Lung microvascular endothelial cell (primary cell): ENCODE data around the gene CACNB4. TPM values are rescaled to one million over a fixed set of nuclear protein-coding genes. Genes with fewer than 3 reads are reported as not detected.
A peak's percentile ranks its signal among the peaks of the same experiment; 100 is the strongest.
"Not testable (repeated sequence)": the region's sequence is repeated elsewhere in the genome, so short reads cannot be mapped to it uniquely, and the experiment has no call there.

Experiments used
- DNase-seq, 2 donors: peaks; one replicate each; pipeline versions ENCODE4 v3.0.0 to v3.0.0-alpha.2; 2010; ENCODE audit warnings: low read depth in 2 of 2
- total RNA-seq: library from RNA; depleted of rRNA; stranded (reverse); fragments of >200 nt; gene quantifications from 2 replicates; pipeline ENCODE4 v1.2.1, GENCODE V29; 2014

The CACNB4 gene
- total RNA-seq: under 0.01 and 0.22 TPM in 2 replicates

- no peak for DNase-seq
Measured at GRCh38 chr2:152098496-152099366, at the start of gene CACNB4. TSS of gene CACNB4 (minus strand) at chr2:152099044.

- DNase-seq: peak in 1 of 2 donors; percentile 34
Measured at GRCh38 chr2:152134488-152135280, 35.8 kb upstream of the CACNB4 start.

GRCh38 chr2:152132306-152132705 is 33.5 kb upstream of the CACNB4 start:
- no peak for DNase-seq

DNA sequence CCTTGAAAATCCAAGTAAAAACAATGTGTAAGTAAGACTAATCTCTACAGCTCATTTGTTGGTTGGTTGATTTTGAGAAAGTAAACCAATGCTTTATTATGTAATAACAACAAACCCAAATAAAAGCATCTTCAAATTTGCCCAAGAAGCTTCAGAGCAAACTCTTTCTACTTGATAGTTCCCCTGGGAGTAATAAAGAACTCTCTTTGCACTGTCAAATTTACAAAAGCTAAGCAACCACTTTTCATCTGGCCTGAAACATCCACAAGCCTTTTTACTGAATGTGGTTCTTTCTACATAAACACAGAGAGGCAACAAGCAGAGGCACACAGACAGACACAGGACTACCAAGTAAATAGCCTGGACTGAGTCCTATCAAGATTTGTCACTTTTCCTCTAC is 28.8 kb upstream of the CACNB4 start:
- DNase-seq: no peak

- DNase-seq: no peak
Measured at GRCh38 chr2:152126664-152127063, 27.8 kb upstream of the CACNB4 start.

DNA sequence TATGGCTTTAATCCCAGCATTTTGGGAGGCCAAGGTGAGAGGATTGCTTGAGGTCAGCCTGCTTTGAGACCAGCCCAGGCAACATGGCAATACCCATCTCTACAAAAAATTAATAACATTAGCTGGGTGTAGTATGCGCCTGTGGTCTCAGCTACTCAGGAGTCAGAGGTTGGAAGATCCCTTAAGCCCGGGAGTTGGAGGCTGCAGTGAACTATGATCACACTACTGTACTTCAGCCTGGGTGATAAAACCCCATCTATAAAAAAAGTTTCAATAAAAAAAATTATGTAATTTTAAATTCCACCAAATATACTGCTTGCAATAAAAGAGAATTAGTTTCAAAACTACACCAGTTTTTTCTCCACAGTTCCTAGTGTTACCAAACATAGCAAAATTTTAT is 23.3 kb upstream of the CACNB4 start:
- DNase-seq: no peak

DNA sequence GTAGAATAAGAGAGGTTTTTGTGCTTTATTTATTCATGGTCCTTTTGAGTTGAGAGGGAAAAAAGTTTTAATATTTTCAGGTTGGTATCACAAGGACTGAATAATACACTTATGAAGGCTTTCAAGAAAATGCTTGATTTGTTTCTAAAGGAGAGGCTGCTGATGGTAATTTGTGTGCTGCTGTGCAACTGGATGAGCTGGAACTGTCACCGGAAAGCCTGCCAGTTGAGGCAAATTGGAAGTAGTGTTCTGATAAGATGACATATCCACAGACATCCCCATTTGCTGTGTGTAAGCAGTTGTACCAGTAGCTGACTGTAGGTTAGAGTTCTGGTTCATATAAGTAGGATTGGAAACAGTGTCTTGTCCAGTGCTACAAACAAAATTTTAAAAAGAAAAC is 21.6 kb upstream of the CACNB4 start:
- DNase-seq: no peak

- DNase-seq: no peak
Measured at GRCh38 chr2:152115952-152116351, 17.1 kb upstream of the CACNB4 start.

DNA sequence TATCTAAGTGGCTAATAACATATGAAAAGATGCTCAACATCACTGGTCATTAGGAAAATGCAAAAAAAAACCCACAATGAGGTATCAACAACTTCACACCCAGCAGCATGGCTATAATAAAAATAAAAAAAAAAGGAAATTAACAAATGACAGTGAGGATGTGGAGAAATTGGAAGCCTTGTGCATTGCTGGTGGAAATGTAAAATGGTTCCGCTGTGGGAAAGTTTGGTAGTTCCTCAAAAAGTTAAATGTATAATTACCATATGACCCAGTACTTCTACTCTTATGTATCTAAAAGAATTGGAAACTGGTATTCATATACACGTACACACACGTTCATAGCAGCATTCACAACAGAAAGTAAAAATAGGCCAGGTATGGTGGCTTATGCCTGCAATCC is 15.5 kb upstream of the CACNB4 start:
- no peak for DNase-seq

DNA sequence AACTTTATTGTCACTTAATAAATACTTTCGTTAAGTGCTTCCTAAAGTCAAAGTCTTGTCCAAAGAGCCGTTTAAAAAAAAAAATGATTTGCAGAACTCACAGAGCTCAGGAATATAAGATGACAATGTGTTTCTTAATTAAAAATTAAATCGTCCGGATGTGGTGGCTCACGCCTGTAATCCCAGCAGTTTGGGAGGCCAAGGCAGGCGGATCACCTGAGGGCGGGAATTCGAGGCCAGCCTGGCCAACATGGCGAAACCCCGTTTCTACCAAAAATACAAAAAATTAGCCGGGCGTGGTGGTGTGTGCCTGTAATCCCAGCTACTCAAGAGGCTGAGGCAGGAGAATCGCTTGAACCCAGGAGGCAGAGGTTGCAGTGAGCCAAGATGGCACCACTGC is 8.3 kb upstream of the CACNB4 start:
- not testable (repeated sequence) for DNase-seq

- DNase-seq: no peak
Measured at GRCh38 chr2:152106464-152106863, 7.6 kb upstream of the CACNB4 start.

DNA sequence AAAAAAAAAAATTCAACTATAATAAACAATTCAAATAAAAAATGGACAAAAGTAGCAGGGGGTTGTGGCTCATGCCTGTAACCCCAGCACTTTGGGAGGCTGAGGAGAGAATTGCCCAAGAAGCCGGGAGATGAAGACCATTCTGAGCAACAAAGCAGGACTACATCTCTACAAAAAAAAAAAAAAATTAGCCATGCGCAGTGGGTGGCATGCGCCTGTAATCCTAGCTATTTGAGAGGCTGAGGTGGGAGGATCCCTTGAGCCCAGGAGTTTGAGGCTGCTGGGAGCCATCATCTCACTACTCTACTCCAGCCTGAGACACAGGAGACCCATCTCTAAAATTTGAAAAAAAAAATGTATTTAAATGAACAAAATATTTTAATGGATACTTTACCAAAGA is 4.4 kb upstream of the CACNB4 start:
- no peak for DNase-seq

- DNase-seq: no peak
Measured at GRCh38 chr2:152100961-152101360, 2.1 kb upstream of the CACNB4 start.

GRCh38 chr2:152099367-152100050 is 665 bp upstream of the CACNB4 start:
- DNase-seq: peak in 1 of 2 donors; percentile 3

DNA sequence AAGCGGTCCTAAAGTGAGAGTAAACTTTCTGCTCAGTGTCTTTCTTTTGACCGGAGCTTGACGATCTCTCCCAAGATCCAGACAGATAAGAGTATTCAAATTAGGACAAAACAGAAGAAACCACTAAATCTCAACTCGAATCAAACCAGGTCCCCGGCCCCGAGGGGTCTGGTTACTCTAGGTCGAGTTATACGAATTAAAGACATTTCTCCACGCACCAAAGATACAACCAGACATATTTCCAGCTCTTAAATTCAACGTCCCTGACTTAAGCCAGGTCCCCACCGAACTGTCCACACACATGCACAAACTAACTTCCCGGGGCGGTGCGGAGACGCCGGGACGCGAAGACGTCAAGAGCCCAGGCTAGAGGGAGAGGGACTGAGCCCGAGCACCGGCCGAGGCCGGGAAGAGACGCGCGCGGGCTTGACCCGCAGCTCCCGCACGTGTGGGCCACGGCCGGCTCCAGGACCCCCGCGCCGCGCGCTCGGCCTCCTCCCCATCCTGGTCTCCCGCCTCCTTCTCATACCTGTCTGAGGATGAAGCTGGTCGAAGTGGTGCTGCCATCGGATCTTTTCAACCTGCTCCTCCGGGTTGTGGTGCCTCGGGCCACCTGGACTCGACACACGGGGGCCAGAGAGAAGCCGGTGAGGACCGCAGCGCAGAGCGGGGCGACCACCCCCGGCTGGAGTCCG is 896 bp downstream of the CACNB4 start:
- DNase-seq: peak; percentile 0 to 32

DNA sequence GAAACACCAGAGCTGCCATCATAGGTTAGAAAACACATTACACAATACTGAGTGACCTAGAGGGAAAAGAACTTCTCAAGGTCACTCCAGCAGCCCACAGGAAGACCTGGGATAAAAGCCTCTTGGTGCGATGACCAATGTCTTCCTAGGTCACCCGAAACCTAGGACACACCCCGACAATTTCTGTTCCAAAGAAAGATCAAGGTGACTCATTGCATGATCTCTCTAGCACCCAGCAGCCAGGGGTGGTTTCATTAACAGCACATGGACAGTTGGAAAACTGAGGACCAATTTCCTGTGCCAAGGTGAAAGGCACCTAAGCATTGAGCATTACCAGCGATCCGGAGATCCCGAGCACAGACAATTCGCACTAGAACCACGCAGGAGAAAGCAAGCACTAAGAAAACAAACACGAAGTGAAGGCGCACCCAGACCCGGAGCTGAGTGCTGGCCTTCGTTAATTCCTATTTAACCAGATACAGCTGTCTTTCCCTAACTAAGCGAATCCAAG is 1.5 kb downstream of the CACNB4 start:
- peak in 1 of 2 donors; percentile 16 for DNase-seq

DNA sequence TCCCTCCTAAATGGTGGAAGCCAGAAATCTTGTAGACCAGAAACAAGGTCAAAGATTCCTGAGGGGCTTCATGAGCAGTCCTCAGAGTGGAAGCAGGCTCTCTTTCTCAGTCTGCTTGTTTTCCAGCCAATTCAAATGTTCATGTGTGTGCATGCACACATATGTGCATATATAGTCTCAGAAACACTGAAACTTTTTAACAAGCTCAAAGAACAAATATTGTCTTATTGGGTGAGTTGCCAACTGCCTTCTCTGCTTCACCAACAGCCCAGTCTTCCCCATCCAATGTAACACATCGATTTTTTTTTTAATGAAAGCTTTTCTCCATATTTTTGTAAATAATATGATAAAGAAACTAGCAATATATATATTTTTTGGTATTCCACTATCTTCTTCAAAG is 3.7 kb downstream of the CACNB4 start:
- no peak for DNase-seq

- DNase-seq: no peak
Measured at GRCh38 chr2:152094014-152094413, 4.8 kb downstream of the CACNB4 start.

GRCh38 chr2:152093464-152093863 is 5.4 kb downstream of the CACNB4 start:
- DNase-seq: no peak

DNA sequence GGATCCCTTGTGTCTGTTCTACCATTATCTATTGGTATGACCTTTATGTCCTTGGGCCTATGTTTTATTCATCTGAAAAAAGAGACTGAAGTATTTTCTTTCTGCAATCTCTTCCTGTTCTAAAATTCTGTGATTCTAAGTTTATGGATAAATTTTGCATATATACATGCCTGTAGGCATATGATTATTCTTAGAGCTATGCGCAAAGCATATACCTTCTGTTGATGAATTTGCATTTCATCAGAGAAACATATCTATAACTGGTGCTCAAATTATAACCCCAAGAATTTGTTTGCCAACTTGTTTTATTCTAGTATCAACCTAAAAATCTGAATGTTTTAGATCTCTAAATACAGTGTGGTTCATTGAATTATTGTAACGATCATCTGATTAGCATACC is 6.7 kb downstream of the CACNB4 start:
- no peak for DNase-seq

DNA sequence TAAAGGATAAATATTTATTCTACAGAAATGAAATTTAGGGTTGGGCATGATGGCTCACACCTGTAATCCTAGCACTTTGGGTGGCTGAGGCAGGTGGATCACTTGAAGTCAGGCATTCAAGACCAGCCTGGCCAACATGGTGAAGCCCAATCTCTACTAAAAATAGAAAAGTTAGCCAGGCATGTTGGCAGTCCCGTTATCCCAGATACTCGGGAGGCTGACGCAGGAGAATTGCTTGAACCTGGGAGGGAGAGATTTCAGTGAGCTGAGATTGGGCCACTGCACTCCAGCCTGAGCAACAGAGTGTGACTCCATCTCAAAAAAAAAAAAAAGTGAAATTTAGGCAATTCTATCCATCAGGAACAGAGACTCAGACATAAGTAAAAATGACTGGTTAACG is 8.1 kb downstream of the CACNB4 start:
- DNase-seq: not testable (repeated sequence)
